Motor neuron (in vitro differentiated cells): ENCODE results near the gene MARCHF3. TPM values are rescaled to one million over a fixed set of nuclear protein-coding genes. Genes with fewer than 3 reads are reported as not detected.

Experiments
- ATAC-seq, 8 experiments: fragments of 200-7000 bp; cut with Tn5 transposase; replicated peaks in 6 of 8; 2 replicates each; pipeline ENCODE4 v1.8.0; 2021; ENCODE audit warnings: mild to moderate bottlenecking in 8 of 8, moderate library complexity in 8 of 8
- H3K27ac ChIP-seq, 2 donors: fragments of 250-450 bp; sonication (Bioruptor Pico); 2 replicates each; pipeline ENCODE4 v1.9.0; 2021; ENCODE audit warnings: antibody characterized with exemption in 2 of 2, mild to moderate bottlenecking in 2 of 2, moderate library complexity in 1 of 2
- H3K4me1 ChIP-seq, 2 donors: fragments of 250-450 bp; sonication (Bioruptor Pico); replicated peaks in 1 of 2; 2 replicates each; pipeline ENCODE4 v1.6.1; 2021; ENCODE audit warnings: antibody characterized with exemption in 2 of 2, mild to moderate bottlenecking in 2 of 2, moderate library complexity in 1 of 2
- H3K4me3 ChIP-seq, 5 donors: fragments of 250-450 bp; sonication (Bioruptor Pico); 2 replicates each; pipeline ENCODE4 v1.9.0; 2021; ENCODE audit warnings: antibody characterized with exemption in 5 of 5, mild to moderate bottlenecking in 5 of 5, moderate library complexity in 4 of 5
- WGBS, 10 experiments: fragments of 450-650 bp; shearing (Covaris generic); methylation state at CpG; one replicate each; pipeline ENCODE4 v1.0.0; 2022; 5-methylcytosine and 5-hydroxymethylcytosine counted together
- in situ Hi-C, 9 experiments: fragments of 400-800 bp; cut with MboI; loops; one replicate each; pipeline ENCODE4 v1.15.0; 2021; ENCODE audit warnings: low sequenced_read_pairs in 9 of 9, low pct_unique_long_range_greater_than_20kb in 2 of 9; ENCODE audit not compliant: unreplicated experiment in 9 of 9
- total RNA-seq, 8 experiments: library from RNA; unstranded; fragments of 300-600 nt; gene quantifications; 2 replicates each; pipeline versions ENCODE4 v1.2.3 to v1.2.4, GENCODE V29; 2022

The MARCHF3 gene
- total RNA-seq, 8 experiments from 2014 or later: 2.4 to 21.4 (median 4.4) TPM

GRCh38 chr5:126818736-126819135 lies 211.6 kb downstream of the MARCHF3 start:
- whole genome bisulfite sequencing, 10 experiments: 86 to 100% (median 93%) methylated on average over 4 of the region's 4 CpGs; no CpG with 5 or more reads in 1 of the 10 experiments
- Histone ChIP-seq H3K4me3 (no peak overlapping the region), H3K27ac (no peak overlapping the region), H3K4me1 (no peaks in the 10 kb centered on the region)
- no peak for ATAC-seq
- in situ Hi-C loops: no loop called here

Other genes with a start within 250 kb of the MARCHF3 start
- 10 to 100 TPM in 1 of 8 experiments, 1 to 10 TPM in 5, under 1 TPM in 2; 0.11 to 11.3 (median 1.9) TPM for gene C5orf63, start 42.9 kb upstream of the MARCHF3 start, total RNA-seq